HCT116 (cell line): ENCODE measurements around the gene EFNB1. TPM values are rescaled to one million over a fixed set of nuclear protein-coding genes. Genes with fewer than 3 reads are reported as not detected.

ENCODE experiments used
- ATAC-seq: fragments of 200-7000 bp; cut with Tn5 transposase; 2 replicates; pipeline ENCODE4 v1.9.1; 2020; ENCODE audit warnings: mild to moderate bottlenecking, moderate library complexity
- BruUV-seq: library from RNA; stranded (reverse); fragments of 400-500 nt; replicated peaks from 2 replicates; lab custom pipeline; 2021; lab: Mats Ljungman, UMichigan
- CTCF ChIA-PET: fragments of 300-600 bp; sonication (Branson Sonifier 250); formaldehyde crosslinking; loops from one replicate; lab custom pipeline; 2021; ENCODE audit warnings: antibody characterized with exemption; lab: Charles Lee
- POLR2A ChIA-PET: fragments of 300-600, 350-600 bp; sonication (Branson Sonifier 250); formaldehyde crosslinking; loops from one replicate; lab custom pipeline; 2021; ENCODE audit warnings: antibody characterized with exemption; lab: Charles Lee
- RAD21 ChIA-PET, 2 experiments: fragments of 300-600 bp; sonication (Branson Sonifier 250); formaldehyde crosslinking; loops; one replicate each; lab custom pipeline; 2023; ENCODE audit warnings: low total read pairs in 2 of 2; ENCODE audit not compliant: uncharacterized antibody in 2 of 2, unreplicated experiment in 2 of 2, low non-redundant PET in 1 of 2; lab: Charles Lee
- DNase-seq: peaks from one replicate; pipeline ENCODE4 v3.0.0-alpha.2; 2010; ENCODE audit warnings: low read depth, low spot score
- H2AFZ ChIP-seq: fragments of 200-600 bp; shearing (Covaris generic), sonication (generic); 2 replicates; pipeline ENCODE4 v1.6.1; 2017; ENCODE audit warnings: low read depth, mixed run types, mixed read lengths, antibody characterized with exemption, low read length; ENCODE audit not compliant: poor library complexity, severe bottlenecking
- H3K27ac ChIP-seq: 2 replicates; pipeline ENCODE4 v1.5.1; 2012; ENCODE audit warnings: low read depth, low read length
- H3K27me3 ChIP-seq: fragments of 200-600 bp; sonication (generic); 2 replicates; pipeline ENCODE4 v1.6.1; 2016; ENCODE audit warnings: mixed run types, low read length, mixed read lengths; ENCODE audit not compliant: insufficient read depth
- H3K36me3 ChIP-seq, 2 experiments: fragments of 200-500 bp in 1 of 2; fragments of 200-600 bp in 1 of 2; sonication (Bioruptor generic) in 1 of 2; sonication (generic) in 1 of 2; 2 replicates each; pipeline versions ENCODE4 v1.5.1 to v1.6.1; 2014 to 2016; ENCODE audit warnings: low read length in 2 of 2, inconsistent platforms in 1 of 2, mixed read lengths in 1 of 2, mixed run types in 1 of 2; ENCODE audit not compliant: insufficient read depth in 2 of 2, control insufficient read depth in 1 of 2
- H3K4me1 ChIP-seq, 2 experiments: fragments of 200-600 bp in 1 of 2; sonication (generic) in 1 of 2; 2 replicates each; pipeline versions ENCODE4 v1.5.1 to v1.6.1; 2012 to 2017; ENCODE audit warnings: low read length in 2 of 2, inconsistent platforms in 1 of 2, mild to moderate bottlenecking in 1 of 2, mixed read lengths in 1 of 2, mixed run types in 1 of 2, moderate library complexity in 1 of 2; ENCODE audit not compliant: insufficient read depth in 2 of 2, control insufficient read depth in 1 of 2
- H3K4me2 ChIP-seq: fragments of 200-600 bp; sonication (generic); 2 replicates; pipeline ENCODE4 v1.6.1; 2017; ENCODE audit warnings: mixed run types, low read length, mixed read lengths
- H3K4me3 ChIP-seq, 2 experiments: fragments of 200-600 bp in 1 of 2; sonication (generic) in 1 of 2; replicated peaks in 1 of 2; 2 replicates each; pipeline ENCODE4 v1.5.1; 2011 to 2016; ENCODE audit warnings: low read length in 2 of 2, control low read depth in 1 of 2, low read depth in 1 of 2, mild to moderate bottlenecking in 1 of 2, mixed read lengths in 1 of 2, mixed run types in 1 of 2
- H3K79me2 ChIP-seq: fragments of 200-600 bp; sonication (generic); 2 replicates; pipeline ENCODE4 v1.6.1; 2017; ENCODE audit warnings: mild to moderate bottlenecking, mixed run types, low read length, moderate library complexity, mixed read lengths; ENCODE audit not compliant: insufficient read depth
- H3K9ac ChIP-seq: fragments of 200-600 bp; sonication (generic); 2 replicates; pipeline ENCODE4 v1.6.1; 2016; ENCODE audit warnings: low read length, mixed read lengths
- H3K9me2 ChIP-seq: fragments of 200-600 bp; sonication (generic), shearing (Covaris generic); 2 replicates; pipeline ENCODE4 v1.6.1; 2017; ENCODE audit warnings: mixed run types, mild to moderate bottlenecking, moderate library complexity; ENCODE audit not compliant: insufficient read depth
- H3K9me3 ChIP-seq, 2 experiments: fragments of 200-500 bp in 1 of 2; fragments of 200-600 bp in 1 of 2; sonication (Bioruptor generic) in 1 of 2; sonication (generic) in 1 of 2; 2 replicates each; pipeline ENCODE4 v1.6.1; 2014 to 2017; ENCODE audit warnings: low read length in 2 of 2, mixed read lengths in 2 of 2, inconsistent platforms in 1 of 2, low read depth in 1 of 2, mild to moderate bottlenecking in 1 of 2, mixed run types in 1 of 2, moderate library complexity in 1 of 2; ENCODE audit not compliant: control insufficient read depth in 1 of 2, insufficient read depth in 1 of 2
- H4K20me1 ChIP-seq: fragments of 200-600 bp; sonication (generic), shearing (Covaris generic); 2 replicates; pipeline ENCODE4 v1.6.1; 2017; ENCODE audit warnings: mixed run types, mild to moderate bottlenecking, moderate library complexity; ENCODE audit not compliant: insufficient read depth
- ELF1 ChIP-seq: IDR thresholded peaks from 2 replicates; pipeline ENCODE4 v1.6.1; 2012; ENCODE audit warnings: low read depth, borderline replicate concordance
- EZH2phosphoT487 ChIP-seq: fragments of 200-600 bp; IDR thresholded peaks from 2 replicates; pipeline ENCODE4 v1.6.1; 2018; ENCODE audit warnings: antibody characterized with exemption, borderline replicate concordance
- FOSL1 ChIP-seq: IDR thresholded peaks from 2 replicates; pipeline ENCODE4 v1.6.1; 2012; ENCODE audit warnings: low read depth
- JUND ChIP-seq: IDR thresholded peaks from 2 replicates; pipeline ENCODE4 v1.6.1; 2012
- TCF7L2 ChIP-seq: IDR thresholded peaks from 2 replicates; pipeline ENCODE4 v1.7.0; 2011; ENCODE audit warnings: borderline replicate concordance, inconsistent platforms; ENCODE audit not compliant: insufficient read depth, insufficient read length; ENCODE audit errors: extremely low read depth
- ZFX ChIP-seq: fragments of 450-650 bp; IDR thresholded peaks from 2 replicates; pipeline ENCODE4 v1.6.1; 2017
- intact Hi-C: fragments of 100-400 bp; cut with micrococcal nuclease; formaldehyde crosslinking; loops from 2 replicates; pipeline ENCODE4 v1.10.0; 2022
- total RNA-seq: library from RNA; stranded (reverse); gene quantifications from one replicate; pipeline ENCODE4 v1.2.1, GENCODE V29; 2021; ENCODE audit not compliant: unreplicated experiment
- TF ChIP-seq, protein P1 (sequence below): IDR thresholded peaks from 2 replicates; pipeline ENCODE4 v1.6.1; 2012
- TF ChIP-seq, protein P2 (sequence below): IDR thresholded peaks from 2 replicates; pipeline ENCODE4 v1.6.1; 2011; ENCODE audit warnings: mild to moderate bottlenecking, low read length, moderate library complexity; ENCODE audit not compliant: insufficient replicate concordance; ENCODE audit errors: extremely low read depth

The EFNB1 gene
- total RNA-seq, 1 experiment from 2014 or later = 14.7 TPM

DNA sequence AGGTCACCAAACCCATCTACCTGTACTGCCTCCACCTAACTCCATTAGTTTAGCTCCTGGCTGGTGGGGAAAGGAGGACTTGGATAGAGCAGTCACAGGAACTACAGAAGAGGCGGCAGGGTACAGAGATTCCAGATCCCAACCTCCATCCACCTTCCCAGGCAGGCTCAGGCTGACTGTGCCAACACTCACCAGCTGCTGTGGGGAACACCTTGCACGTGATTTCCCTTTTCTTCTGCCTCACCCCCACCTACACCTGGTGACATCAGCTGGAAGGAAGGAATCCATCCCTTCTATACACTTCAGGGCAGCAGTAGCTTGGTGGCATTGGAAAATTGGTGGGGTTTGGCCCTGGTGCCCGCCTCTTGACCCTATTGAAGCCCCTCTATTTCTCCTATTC is 41.5 kb downstream of the EFNB1 start:
- ATAC-seq = no peak
- ChIA-PET CTCF (no interaction called here), POLR2A (no interaction called here)

DNA sequence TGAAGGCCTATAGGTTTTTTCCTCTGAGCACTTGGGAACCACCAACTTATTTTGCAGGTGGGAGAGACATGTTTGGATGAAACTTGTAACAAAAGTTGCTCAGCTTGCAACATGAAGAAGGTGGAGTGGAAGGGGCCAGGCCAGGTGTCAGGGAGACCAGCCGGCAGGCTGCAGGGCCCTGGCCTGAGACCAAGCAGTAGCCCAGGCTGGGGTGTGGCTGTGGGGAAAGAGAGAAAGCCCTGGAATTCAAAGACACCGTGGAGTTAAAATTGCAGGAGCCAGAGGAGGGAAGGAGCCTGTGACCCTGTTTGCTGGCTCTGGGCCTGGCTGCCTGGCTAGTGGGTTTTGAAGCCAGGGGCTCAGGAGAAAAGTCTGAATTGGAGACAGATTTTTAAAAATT is 43.4 kb downstream of the EFNB1 start:
- no peak overlapping the region for H3K27ac ChIP-seq
- no peak for ATAC-seq
- no TSS peak for BruUV-seq
- H3K9me3 ChIP-seq = no peaks in the 10 kb centered on the region
- no peak overlapping the region for H3K4me3 ChIP-seq
- no peak overlapping the region for H3K9ac ChIP-seq
- no peak for DNase-seq
- no peak overlapping the region for H3K4me2 ChIP-seq
- intact Hi-C loops = no loop called here
- TF ChIP-seq TCF7L2 (no peak), EZH2phosphoT487 (no peak), JUND (no peak)
- TF ChIP-seq, all 23 proteins: peak for 0
- H3K36me3 ChIP-seq = no peaks in the 10 kb centered on the region
- no peaks in the 10 kb centered on the region for H3K27me3 ChIP-seq
- no peaks in the 10 kb centered on the region for H3K79me2 ChIP-seq
- H3K4me1 ChIP-seq = no peaks in the 10 kb centered on the region
- POLR2A ChIA-PET = no interaction called here
- no peaks in the 10 kb centered on the region for H4K20me1 ChIP-seq
- H3K9me2 ChIP-seq = no peaks in the 10 kb centered on the region
- CTCF ChIA-PET = no interaction called here
- RAD21 ChIA-PET = no interaction called here
- H2AFZ ChIP-seq = no peak overlapping the region

More for the DNA sequence above, 41.5 kb downstream of the EFNB1 start:
- H3K9me2 ChIP-seq = no peaks in the 10 kb centered on the region
- H3K27me3 ChIP-seq = no peaks in the 10 kb centered on the region
- H3K9ac ChIP-seq = no peak overlapping the region
- H3K36me3 ChIP-seq = no peaks in the 10 kb centered on the region
- intact Hi-C loops = no loop called here
- TF ChIP-seq, protein P1, sequence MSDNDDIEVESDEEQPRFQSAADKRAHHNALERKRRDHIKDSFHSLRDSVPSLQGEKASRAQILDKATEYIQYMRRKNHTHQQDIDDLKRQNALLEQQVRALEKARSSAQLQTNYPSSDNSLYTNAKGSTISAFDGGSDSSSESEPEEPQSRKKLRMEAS = no peak
- TF ChIP-seq, protein P2, sequence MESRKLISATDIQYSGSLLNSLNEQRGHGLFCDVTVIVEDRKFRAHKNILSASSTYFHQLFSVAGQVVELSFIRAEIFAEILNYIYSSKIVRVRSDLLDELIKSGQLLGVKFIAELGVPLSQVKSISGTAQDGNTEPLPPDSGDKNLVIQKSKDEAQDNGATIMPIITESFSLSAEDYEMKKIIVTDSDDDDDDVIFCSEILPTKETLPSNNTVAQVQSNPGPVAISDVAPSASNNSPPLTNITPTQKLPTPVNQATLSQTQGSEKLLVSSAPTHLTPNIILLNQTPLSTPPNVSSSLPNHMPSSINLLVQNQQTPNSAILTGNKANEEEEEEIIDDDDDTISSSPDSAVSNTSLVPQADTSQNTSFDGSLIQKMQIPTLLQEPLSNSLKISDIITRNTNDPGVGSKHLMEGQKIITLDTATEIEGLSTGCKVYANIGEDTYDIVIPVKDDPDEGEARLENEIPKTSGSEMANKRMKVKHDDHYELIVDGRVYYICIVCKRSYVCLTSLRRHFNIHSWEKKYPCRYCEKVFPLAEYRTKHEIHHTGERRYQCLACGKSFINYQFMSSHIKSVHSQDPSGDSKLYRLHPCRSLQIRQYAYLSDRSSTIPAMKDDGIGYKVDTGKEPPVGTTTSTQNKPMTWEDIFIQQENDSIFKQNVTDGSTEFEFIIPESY = no peak
- no peak for TF ChIP-seq FOSL1
- TF ChIP-seq ELF1 = no peak
- TF ChIP-seq ZFX = no peak
- TF ChIP-seq, all 23 proteins: peak for 0
- H3K9me3 ChIP-seq = no peaks in the 10 kb centered on the region
- RAD21 ChIA-PET = no interaction called here
- H3K4me1 ChIP-seq = no peaks in the 10 kb centered on the region
- no peak overlapping the region for H2AFZ ChIP-seq
- H3K27ac ChIP-seq = no peak overlapping the region
- no peaks in the 10 kb centered on the region for H3K79me2 ChIP-seq
- H4K20me1 ChIP-seq = no peaks in the 10 kb centered on the region
- no TSS peak for BruUV-seq
- DNase-seq = no peak
- no peak overlapping the region for H3K4me2 ChIP-seq
- no peak overlapping the region for H3K4me3 ChIP-seq
